ENCODE results near the gene SPDYC. TPM values are rescaled to one million over a fixed set of nuclear protein-coding genes. Genes with fewer than 3 reads are reported as not detected.

Gene SPDYC
- total RNA-seq, 3 donors from 2014 or later: not detected

GRCh38 chr11:65181569-65182257 is 11.7 kb downstream of the SPDYC start, which contains the start of gene CAPN1:
TSS of gene CAPN1 (plus strand) at chr11:65181928. CDS start at chr11:65182702, 774 bp downstream.
- intact Hi-C loops (cut with DNase I, micrococcal nuclease): no loop called here
- peaks cover 17% of the 10 kb centered on the region for H3K4me1 ChIP-seq (ENCODE audit: low read depth)
- peak within 1 kb of the TSS; percentile 86 for H3K4me3 ChIP-seq
- H3K9me3 ChIP-seq: no peaks in the 10 kb centered on the region
- no peak for TF ChIP-seq CTCF (IDR thresholded peaks at IDR 0.05)
- no peaks in the 10 kb centered on the region for H3K36me3 ChIP-seq (ENCODE audit: low read depth)
- ATAC-seq: peak; percentile 86
- DNase-seq: peak; percentile 90 to 94 (median 92)

GRCh38 chr11:65182258-65183170 is 12.5 kb downstream of the SPDYC start:
- DNase-seq (peak; percentile 70 to 82 (median 78)), ATAC-seq (peak; percentile 63)
- Histone ChIP-seq H3K36me3 (ENCODE audit: low read depth) (peaks cover 3% of the 10 kb centered on the region), H3K4me3 (peak overlapping the region; percentile 86), H3K4me1 (ENCODE audit: low read depth) (peaks cover 17% of the 10 kb centered on the region), H3K9me3 (no peaks in the 10 kb centered on the region)
- intact Hi-C loops (cut with DNase I, micrococcal nuclease): no loop called here
- TF ChIP-seq CTCF (IDR thresholded peaks at IDR 0.05): no peak

- Histone ChIP-seq H3K9me3 (no peaks in the 10 kb centered on the region), H3K36me3 (ENCODE audit: low read depth) (peaks cover 9% of the 10 kb centered on the region), H3K4me3 (no peak overlapping the region), H3K4me1 (ENCODE audit: low read depth) (peaks cover 17% of the 10 kb centered on the region)
- ATAC-seq (no peak), DNase-seq (peak; percentile 29 to 62 (median 47))
- TF ChIP-seq CTCF (IDR thresholded peaks at IDR 0.05): no peak
- intact Hi-C loops (cut with DNase I, micrococcal nuclease): no loop called here
Measured at GRCh38 chr11:65183201-65183891, 13.3 kb downstream of the SPDYC start.

GRCh38 chr11:65184146-65184545 is 14.1 kb downstream of the SPDYC start:
- H3K4me3 ChIP-seq: no peak overlapping the region
- no peak for DNase-seq
- peaks cover 17% of the 10 kb centered on the region for H3K4me1 ChIP-seq (ENCODE audit: low read depth)
- H3K36me3 ChIP-seq (ENCODE audit: low read depth): peaks cover 10% of the 10 kb centered on the region
- no peaks in the 10 kb centered on the region for H3K9me3 ChIP-seq
- no peak for TF ChIP-seq CTCF (IDR thresholded peaks at IDR 0.05)
- intact Hi-C loops (cut with DNase I, micrococcal nuclease): no loop called here
- no peak for ATAC-seq

- H3K4me3 ChIP-seq: no peak overlapping the region
- H3K9me3 ChIP-seq: no peaks in the 10 kb centered on the region
- ATAC-seq (no peak), DNase-seq (no peak)
- TF ChIP-seq CTCF (IDR thresholded peaks at IDR 0.05): no peak
- H3K4me1 ChIP-seq (ENCODE audit: low read depth): peaks cover 16% of the 10 kb centered on the region
- intact Hi-C loops (cut with DNase I, micrococcal nuclease): no loop called here
- H3K36me3 ChIP-seq (ENCODE audit: low read depth): peaks cover 10% of the 10 kb centered on the region
Measured at GRCh38 chr11:65185171-65185570, 15.1 kb downstream of the SPDYC start.
